ENCODE results near the gene LRMDA. TPM values are rescaled to one million over a fixed set of nuclear protein-coding genes. Genes with fewer than 3 reads are reported as not detected.

Gene LRMDA
- total and polyA plus RNA-seq, 2 of the 8 experiments (the other 6 are each of a cell fraction or from before 2014, with no cell fraction given) = 0.86 to 2.8 TPM

GRCh38 chr10:75498884-75499350 is 67.5 kb downstream of the LRMDA start:
- H3K36me3 ChIP-seq (ENCODE audit: control insufficient read depth in 2 of 4, insufficient read depth in 4 of 4, low read length in 3 of 4) = no peaks in the 10 kb centered on the region
- no peak overlapping the region for H4K5ac ChIP-seq (ENCODE audit: insufficient read length, low read depth, low read length)
- no peak overlapping the region for H2BK5ac ChIP-seq (ENCODE audit: low read depth, low read length)
- H2BK15ac ChIP-seq (ENCODE audit: low read length) = no peak overlapping the region
- H3K18ac ChIP-seq (ENCODE audit: extremely low read depth, low read length) = no peak overlapping the region
- no peaks in the 10 kb centered on the region for H3K9me3 ChIP-seq (ENCODE audit: insufficient read depth in 2 of 2, low read depth in 1 of 2, low read length in 1 of 2)
- H3K4me2 ChIP-seq (ENCODE audit: insufficient read depth in 1 of 2, low read depth in 2 of 2, low read length in 2 of 2) = no peak overlapping the region
- 80% methylated on average over 5 of the region's 5 CpGs; no CpG with 5 or more reads in 1 of the 2 experiments for WGBS, 2 experiments (ENCODE audit: extremely low coverage in 1 of 2, insufficient coverage in 1 of 2, insufficient read length in 1 of 2, insufficient replicate concordance in 2 of 2, low coverage in 1 of 2, low lambda C conversion rate in 2 of 2, missing lambda C conversion rate in 1 of 2)
- H3K27ac ChIP-seq (ENCODE audit: low read depth, low read length) = no peak overlapping the region
- FAIRE-seq (no peak), DNase-seq (ENCODE audit: low read depth in 1 of 2, low spot score in 2 of 2) (no peak)
- no peak overlapping the region for H3K14ac ChIP-seq (ENCODE audit: insufficient read length)
- H3K4me3 ChIP-seq (ENCODE audit: extremely low read depth in 1 of 4, insufficient read depth in 2 of 4, low read depth in 3 of 4, low read length in 4 of 4) = no peak overlapping the region
- ChIA-PET POLR2A (ENCODE audit: partially characterized antibody) (no interaction called here), CTCF (ENCODE audit: partially characterized antibody) (interaction anchor here (0.8 kb wide), 1 partner anchor 9 kb away, joined by 5 read pairs; no protein-coding TSS in a partner anchor)
- H4K91ac ChIP-seq (replicated peaks; ENCODE audit: insufficient read length, low read length) = no peak overlapping the region
- H3K23ac ChIP-seq (ENCODE audit: insufficient read length) = no peak overlapping the region
- no peak overlapping the region for H2BK120ac ChIP-seq (replicated peaks; ENCODE audit: low read depth, low read length)
- H4K8ac ChIP-seq (ENCODE audit: extremely low read depth, insufficient read depth, low read length) = no peak overlapping the region
- H3K23me2 ChIP-seq (ENCODE audit: low read depth, low read length) = no peaks in the 10 kb centered on the region
- no peaks in the 10 kb centered on the region for H3K79me2 ChIP-seq (ENCODE audit: control insufficient read depth in 1 of 2, insufficient read depth in 2 of 2, low read length in 2 of 2)
- H2AK5ac ChIP-seq (ENCODE audit: low read depth, low read length) = no peak overlapping the region
- H3K4me1 ChIP-seq (replicated peaks in 1 of 4; ENCODE audit: control insufficient read depth in 3 of 4, insufficient read depth in 4 of 4, low read length in 3 of 4) = no peaks in the 10 kb centered on the region
- H2BK12ac ChIP-seq (ENCODE audit: low read depth, low read length) = no peak overlapping the region
- H3K9ac ChIP-seq (replicated peaks in 1 of 4; ENCODE audit: extremely low read depth in 1 of 4, low read depth in 3 of 4, low read length in 3 of 4) = no peak overlapping the region
- no peak overlapping the region for H2BK20ac ChIP-seq (ENCODE audit: low read length)
- H2AFZ ChIP-seq (ENCODE audit: low read length) = no peak overlapping the region
- no peaks in the 10 kb centered on the region for H4K20me1 ChIP-seq (replicated peaks in 1 of 2; ENCODE audit: control insufficient read depth in 1 of 2, insufficient read depth in 2 of 2, low read length in 2 of 2)
- no peak overlapping the region for H3K56ac ChIP-seq (replicated peaks; ENCODE audit: insufficient read length, low read depth, low read length)
- H3K79me1 ChIP-seq (ENCODE audit: low read depth, low read length) = no peaks in the 10 kb centered on the region
- H3K27me3 ChIP-seq (replicated peaks in 1 of 4; ENCODE audit: control insufficient read depth in 3 of 4, extremely low read depth in 1 of 4, insufficient read depth in 3 of 4, low read length in 3 of 4) = no peaks in the 10 kb centered on the region
- no peak overlapping the region for H3K4ac ChIP-seq (replicated peaks; ENCODE audit: insufficient read length, low read depth, low read length)
- TF ChIP-seq RNF2 (IDR thresholded peaks at IDR 0.05; ENCODE audit: borderline replicate concordance, low read depth, low read length, missing control alignments, poor library complexity, severe bottlenecking) = no peak
- TF ChIP-seq KDM1A (IDR thresholded peaks at IDR 0.05; ENCODE audit: borderline replicate concordance, low read length) = no peak
- no peak for TF ChIP-seq TAF1 (IDR thresholded peaks at IDR 0.05; ENCODE audit: low read depth, low read length)
- no peak for TF ChIP-seq RXRA (IDR thresholded peaks at IDR 0.05; ENCODE audit: insufficient read depth, low read depth, low read length)
- no peak for TF ChIP-seq EP300 (IDR thresholded peaks at IDR 0.05; ENCODE audit: borderline replicate concordance in 1 of 2, low read depth in 2 of 2, low read length in 2 of 2)
- TF ChIP-seq PHF8 (conservative IDR thresholded peaks at IDR 0.05; ENCODE audit: low read depth, low read length) = no peak
- TF ChIP-seq SIRT6 (IDR thresholded peaks at IDR 0.05; ENCODE audit: low read length) = no peak
- TF ChIP-seq TEAD4 (IDR thresholded peaks at IDR 0.05; ENCODE audit: low read depth, low read length) = no peak
- TF ChIP-seq RBBP5 (IDR thresholded peaks at IDR 0.05; ENCODE audit: borderline replicate concordance, low read depth, low read length) = no peak
- no peak for TF ChIP-seq USF2 (IDR thresholded peaks at IDR 0.05; ENCODE audit: low read length)
- no peak for TF ChIP-seq TCF12 (IDR thresholded peaks at IDR 0.05; ENCODE audit: low read depth, low read length)
- no peak for TF ChIP-seq CHD1 (IDR thresholded peaks at IDR 0.05; ENCODE audit: low read depth, low read length)
- no peak for TF ChIP-seq CBX8 (IDR thresholded peaks at IDR 0.05; ENCODE audit: borderline replicate concordance, low read depth, low read length)
